A549 (cell line): Measurements from ENCODE around the gene GALC.

Experiments
- CTCF ChIP-seq: fragments of >200 bp; sonication (Bioruptor Twin); formaldehyde crosslinking; IDR thresholded peaks from 3 replicates; pipeline ENCODE4 v1.5.1; 2016
- KDM1A ChIP-seq: fragments of 200-600 bp; sonication (generic); IDR thresholded peaks from 2 replicates; pipeline ENCODE4 v1.6.1; 2016; ENCODE audit warnings: low read depth, mild to moderate bottlenecking
- POLR2AphosphoS2 ChIP-seq: conservative IDR thresholded peaks from 2 replicates; pipeline ENCODE4 v1.6.1; 2012; ENCODE audit warnings: low read length, improper control_type of control experiment, inconsistent platforms
- RARB ChIP-seq: fragments of 250-450 bp; sonication (Bioruptor Pico); IDR thresholded peaks from 2 replicates; pipeline ENCODE4 v1.8.0; 2021; ENCODE audit warnings: mild to moderate bottlenecking, moderate library complexity
- SREBF2 ChIP-seq: fragments of 450-650 bp; IDR thresholded peaks from 2 replicates; pipeline ENCODE4 v1.6.1; 2014; ENCODE audit warnings: mild to moderate bottlenecking, moderate library complexity

- no peak for TF ChIP-seq POLR2AphosphoS2
- no peak for TF ChIP-seq CTCF
- no peak for TF ChIP-seq SREBF2
- no peak for TF ChIP-seq KDM1A
- TF ChIP-seq RARB (CRISPR knock-in tag), result no peak
Measured at GRCh38 chr14:87994974-87995373, 2.0 kb upstream of the GALC start.
